SHP77 treated with DMSO at 0.1 percent for 48 hours (cell line): ENCODE data around the gene PERCC1.

Experiments used
- DNase-seq: peaks from one replicate; lab custom pipeline; 2025; lab: John Stamatoyannopoulos, UW

Gene PERCC1

DNA sequence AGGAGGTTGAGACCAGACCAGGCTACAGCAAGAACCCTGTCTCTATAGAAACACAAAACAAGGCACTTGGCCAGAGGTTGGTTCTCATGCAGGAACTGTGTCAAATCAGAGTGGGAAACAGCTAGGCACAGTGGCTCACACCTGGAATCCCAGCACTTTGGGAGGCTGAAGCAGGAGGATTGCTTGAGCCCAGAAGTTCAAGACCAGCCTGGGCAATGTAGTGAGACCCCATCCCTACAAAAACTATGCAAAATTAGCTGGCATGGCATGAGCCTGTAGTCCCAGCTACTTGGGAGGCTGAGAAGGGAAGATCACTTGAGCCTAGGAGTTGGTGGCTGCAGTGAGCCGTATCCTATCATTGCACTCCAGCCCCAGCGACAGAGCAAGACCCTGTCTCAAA is 18.0 kb upstream of the PERCC1 start:
- no peak for DNase-seq

DNA sequence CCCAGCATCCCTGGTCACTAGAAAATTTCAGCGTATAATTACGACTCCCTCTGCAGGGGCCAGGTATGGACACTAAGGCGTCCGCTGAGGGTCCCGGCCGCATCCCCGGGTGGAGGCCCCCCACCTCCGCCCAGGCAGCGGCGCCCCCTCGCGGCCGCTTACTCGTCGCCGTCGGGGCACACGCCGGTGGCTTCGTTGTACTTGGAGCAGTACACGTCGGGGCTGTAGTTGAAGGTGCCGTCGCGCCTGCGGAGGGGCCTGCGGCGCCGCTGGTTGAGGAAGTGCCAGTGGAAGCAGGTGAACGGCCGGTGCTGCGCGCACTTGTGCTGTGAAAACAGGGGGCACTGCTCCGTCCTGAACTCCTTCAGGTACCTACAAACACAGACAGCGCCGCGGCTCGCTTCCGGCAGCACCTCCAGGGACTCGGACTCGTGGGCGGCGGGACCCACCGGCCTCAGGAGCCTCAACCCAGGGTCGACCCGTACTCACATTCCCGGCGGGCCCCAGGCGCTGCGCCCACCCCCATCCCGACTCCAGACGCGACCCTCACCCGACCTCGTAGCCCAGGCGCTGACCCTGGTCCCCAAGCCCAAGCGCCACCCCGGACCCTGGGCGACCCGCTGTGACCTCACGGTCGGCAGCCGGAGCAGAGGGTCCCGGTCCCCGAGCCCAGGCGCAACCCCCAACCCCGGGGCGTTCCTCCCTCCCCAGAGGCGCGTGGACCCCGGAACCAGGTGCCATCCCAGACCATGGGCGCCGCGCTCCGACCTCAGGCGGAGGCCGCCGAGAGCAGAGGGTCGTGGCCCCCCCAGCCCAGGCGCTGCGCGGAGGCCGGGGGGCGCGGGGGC is 17.0 kb upstream of the PERCC1 start:
- DNase-seq, result no peak

DNA sequence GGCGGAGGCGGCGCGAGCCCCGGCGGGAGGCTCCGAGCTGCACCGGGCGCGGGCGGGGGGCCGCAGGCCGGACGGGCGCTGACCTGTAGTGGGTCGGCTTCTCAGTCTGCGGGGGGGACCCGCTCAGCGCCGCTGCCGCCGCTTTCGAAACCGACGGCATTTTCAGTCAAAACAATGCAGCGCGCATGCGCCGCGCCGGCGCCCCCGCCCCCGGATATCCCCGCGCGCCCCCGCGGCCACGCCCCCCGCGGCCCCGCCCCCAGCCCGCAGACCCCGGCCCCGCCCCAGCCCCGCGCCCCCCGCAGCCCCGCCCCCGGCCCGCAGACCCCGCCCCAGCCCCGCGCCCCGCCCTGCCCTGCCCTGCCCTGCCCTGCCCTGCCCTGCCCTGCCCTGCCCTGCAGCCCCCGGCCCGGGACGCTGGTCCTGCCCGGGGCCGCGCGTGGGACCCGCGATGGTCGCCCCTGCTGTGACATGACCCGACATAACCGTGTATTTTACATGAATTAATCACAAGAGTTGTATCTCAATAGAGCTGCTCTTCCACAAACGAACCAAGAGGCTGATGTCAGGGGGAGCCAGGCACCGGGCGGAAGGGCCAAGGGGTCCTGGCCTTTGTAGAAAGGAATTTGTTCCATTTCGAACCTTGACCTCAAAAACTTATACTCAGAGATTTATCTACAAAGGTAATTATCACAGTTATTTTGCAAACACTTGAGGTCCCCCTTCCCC is 16.2 kb upstream of the PERCC1 start, which contains the start of gene UNKL:
Gene UNKL, minus strand, starts transcription at position 173 of the 729 bp plus-strand sequence. Its CDS starts 13 bp downstream, at position 160.
- no peak for DNase-seq

DNA sequence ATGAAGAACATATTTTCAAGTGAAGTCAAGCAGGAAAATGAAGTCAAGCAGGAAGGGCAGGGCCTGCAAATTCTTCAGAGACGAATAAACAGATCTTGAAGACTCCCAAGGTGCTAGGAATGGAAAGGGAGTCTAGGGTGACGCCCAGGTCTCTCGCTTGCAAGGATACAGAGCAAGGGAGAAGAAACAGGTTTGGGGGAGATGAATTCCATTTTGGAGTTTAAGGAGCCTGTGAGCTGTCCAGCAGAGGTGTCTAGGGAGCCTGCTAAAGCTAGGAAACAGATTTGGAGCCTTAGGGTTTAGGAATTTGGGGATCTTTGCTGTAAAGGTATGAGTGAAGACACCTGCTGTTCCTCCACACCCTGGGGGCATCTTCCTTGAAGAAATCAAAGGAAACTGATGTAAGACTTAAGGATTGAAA is 14.3 kb upstream of the PERCC1 start:
- no peak for DNase-seq

DNA sequence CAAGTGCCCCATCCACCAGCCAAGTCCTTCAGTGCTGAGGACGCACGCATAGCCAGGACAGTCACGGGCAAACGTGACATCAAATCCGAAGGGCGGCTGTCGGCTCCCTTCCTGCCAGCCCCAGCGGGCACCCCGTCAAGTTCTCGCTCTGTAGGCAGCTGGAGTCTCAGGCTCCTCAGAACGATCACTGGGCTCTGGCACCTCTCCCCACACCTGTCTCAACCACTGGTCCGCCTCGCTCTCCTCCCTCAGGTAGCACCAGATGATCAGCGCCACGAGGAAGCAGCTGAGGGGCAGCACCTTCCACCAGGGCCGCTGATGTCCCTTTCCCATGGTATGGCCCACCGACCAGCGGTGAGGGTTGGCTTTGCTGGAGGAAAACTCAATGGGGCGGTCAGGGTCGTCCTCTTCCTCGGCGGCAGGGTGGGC is 10.8 kb upstream of the PERCC1 start:
- DNase-seq, result no peak

DNA sequence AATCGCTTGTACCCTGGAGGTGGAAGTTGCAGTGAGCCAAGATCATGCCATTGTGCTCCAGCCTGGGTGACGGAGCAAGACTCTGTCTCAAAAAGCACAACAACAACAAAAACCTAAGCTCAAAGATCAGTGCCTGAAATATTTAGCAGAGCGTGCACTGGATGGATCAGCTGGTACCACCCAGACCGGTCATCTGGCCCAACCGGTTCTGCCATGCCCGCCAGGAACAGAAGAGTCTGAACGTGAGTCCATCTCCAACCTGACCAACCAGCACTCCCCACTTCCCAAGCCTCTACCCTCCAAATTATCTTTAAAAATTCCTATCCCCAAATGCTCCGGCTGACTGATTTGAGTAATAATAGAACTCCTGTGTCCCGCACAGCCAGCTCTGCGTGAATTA is 8.8 kb upstream of the PERCC1 start:
- DNase-seq, result no peak

DNA sequence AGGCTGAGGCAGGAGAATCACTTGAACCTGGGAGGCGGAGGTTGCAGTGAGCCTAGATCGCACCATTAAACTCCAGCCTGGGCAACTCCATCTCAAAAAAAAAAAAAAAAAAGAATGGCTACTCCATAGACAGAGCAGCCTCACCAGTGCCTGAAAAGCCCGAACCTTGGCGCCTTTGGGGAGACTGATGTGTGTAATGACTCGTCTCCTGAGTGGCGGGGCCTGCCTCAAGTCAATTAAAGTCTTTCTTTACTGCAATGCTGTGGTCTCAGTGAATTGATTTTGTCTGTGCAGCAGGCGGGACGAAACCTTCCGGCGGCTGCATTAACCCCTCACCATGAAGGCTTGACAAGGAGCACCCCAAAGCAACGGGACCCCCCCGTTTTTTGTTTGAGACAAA is 6.8 kb upstream of the PERCC1 start:
- no peak for DNase-seq

DNA sequence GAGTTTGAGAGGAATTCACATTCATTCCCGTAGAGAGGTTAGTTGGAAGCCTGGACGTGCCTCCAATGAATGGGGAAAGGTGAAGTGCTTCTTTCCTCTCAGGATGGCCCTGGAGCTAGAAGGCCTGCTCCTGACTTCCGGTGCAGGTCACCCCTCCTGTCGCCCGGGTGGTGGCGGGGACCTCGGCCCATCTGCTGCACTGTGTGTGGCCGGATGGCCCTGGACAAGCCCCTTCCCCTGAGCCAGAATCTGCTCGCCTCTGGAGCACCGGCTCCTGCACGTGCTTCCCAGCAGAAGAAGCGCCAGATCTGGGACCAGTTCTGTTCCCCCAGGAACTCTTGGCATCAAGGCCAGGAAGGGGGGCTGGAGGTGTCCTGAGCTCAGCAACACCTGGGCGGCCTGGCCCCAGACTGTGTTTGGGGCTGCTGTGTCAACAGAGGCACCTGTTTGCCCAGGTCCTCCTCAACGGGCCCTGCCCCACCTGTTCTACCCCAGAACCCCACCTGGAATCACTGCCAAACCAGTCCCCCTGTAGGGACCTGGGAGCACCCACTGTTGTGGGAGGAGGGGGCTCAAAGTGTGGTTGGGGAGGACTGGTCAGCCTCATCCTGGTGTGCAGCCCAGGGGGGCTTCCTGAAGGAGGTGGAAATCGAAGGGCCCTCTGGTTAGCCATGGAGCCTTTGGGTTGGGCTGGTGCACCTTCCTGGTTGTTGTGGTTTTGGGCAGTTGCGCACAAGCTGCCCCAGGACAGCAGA is 5.1 kb upstream of the PERCC1 start:
- no peak for DNase-seq

DNA sequence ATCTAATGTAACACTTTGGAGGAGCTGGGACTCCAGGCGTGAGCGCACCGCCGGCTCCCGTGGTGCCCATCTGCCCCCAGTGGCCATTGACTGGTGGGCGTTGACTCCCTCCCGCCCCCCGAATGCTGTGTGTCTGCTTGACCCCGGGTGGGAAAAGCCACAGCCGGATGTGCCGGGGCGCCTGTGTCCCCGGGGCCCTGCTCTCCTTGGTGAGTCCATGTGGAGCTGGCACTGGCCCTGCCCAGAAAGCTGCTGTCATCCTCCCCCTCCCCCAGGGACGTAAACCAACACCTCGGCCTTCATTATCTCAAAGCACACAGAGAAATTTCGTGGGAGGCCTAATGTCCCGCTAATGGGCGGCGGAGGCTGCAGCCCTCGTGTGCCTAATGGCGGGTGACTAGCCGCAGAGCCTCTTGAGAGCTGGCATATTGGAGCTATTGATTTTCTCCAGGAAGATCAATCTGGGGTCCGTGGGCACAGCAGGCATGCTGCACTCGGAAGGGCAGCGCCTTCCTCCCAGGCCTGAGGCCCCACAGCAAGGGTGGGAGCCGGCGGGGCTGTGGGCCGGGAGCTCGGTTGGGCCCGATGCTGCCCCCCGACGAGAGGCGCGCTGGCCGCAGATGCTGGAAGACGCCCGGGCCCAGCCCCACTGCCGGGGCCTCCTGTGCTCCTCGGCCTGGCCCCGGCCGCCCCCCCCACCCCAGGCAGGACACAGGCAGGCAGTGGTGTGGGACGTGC is 4.0 kb upstream of the PERCC1 start:
- DNase-seq, result no peak

DNA sequence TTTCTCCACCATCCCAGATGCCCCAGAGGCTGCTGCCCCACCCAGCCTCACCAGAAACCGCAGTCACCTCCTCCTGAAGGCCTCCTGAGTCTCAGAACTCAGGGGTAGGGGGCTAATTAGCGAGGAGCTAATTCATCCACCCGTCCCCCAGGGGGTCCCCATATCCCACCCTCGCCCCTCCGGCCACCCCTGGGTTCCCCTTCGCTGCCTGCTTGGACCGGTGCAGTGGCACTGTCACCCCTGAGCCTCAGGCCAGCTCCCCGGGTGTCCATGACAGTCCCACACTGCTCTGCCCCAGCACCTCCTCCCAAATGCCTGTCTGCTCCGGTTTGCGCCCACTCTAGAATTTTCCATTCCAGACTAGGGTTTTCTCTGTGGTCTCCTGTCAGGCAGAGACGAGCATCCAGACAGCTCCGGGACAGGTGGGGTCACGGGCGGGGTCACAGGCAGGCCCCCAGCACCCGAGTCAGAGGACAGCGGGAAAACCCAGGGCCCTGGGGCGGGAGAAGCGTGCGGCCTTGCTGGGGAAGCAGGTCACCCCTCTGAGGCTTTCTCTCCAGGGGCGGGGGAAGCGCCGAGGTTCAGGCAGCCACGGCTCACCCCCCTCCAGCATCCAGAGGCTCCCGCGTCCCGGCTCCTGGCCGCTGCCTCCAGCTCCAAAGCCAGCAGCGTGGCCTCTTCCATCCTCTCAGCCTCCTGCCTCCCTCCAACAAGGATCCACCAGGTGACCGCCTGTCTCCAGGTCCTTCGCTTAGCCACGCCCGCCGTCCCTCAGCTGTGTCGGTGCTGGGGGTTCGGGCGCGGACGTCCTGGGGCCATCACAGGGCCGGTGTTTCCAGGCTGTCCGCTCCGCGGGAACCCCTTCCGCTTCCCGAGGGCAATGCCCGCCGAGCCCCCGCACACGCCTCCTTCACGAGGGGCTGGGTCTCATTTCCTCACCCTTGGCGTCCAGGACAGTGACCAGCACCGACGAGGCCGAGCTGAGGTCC is 3.1 kb upstream of the PERCC1 start:
- no peak for DNase-seq

DNA sequence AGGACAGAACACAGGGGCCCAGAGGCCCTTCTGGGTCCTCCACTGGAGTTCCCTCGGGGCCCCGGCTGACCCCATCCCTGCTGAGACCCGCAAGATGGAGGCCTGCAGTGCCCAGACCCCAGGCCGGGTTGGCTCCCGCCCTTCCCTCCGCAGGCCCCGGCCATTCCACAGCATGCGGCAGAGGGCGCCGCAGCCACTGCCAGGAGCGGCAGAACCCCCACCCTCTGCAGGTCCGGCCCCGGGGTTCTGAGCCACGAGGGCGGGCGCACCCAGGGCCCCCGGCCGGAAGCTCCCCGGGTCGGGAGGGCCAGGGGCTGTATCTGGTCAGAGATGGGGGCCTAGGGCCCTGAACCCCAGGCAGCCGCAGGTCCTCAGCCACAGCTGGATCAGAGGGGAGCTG is 2.4 kb upstream of the PERCC1 start:
- DNase-seq, result no peak

DNA sequence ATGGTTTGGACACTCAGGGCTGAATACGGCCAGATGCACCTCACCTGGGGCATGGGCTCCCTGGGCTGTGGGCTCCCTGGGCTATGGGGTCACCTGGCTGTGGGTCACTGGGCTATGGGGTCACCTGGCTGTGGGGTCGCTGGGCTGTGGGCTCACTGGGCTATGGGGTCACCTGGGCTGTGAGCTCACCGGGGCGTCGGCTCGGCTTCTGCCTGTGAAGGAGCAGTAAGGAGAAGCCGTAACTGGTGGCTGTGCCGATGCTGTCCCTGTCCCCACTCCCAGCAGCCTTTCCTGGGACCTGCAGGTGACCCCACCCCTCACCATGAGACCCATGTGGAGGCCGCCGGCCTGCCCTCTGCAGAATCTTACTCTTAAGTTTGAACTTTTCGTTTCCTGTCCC is 1.9 kb upstream of the PERCC1 start:
- DNase-seq, result no peak

DNA sequence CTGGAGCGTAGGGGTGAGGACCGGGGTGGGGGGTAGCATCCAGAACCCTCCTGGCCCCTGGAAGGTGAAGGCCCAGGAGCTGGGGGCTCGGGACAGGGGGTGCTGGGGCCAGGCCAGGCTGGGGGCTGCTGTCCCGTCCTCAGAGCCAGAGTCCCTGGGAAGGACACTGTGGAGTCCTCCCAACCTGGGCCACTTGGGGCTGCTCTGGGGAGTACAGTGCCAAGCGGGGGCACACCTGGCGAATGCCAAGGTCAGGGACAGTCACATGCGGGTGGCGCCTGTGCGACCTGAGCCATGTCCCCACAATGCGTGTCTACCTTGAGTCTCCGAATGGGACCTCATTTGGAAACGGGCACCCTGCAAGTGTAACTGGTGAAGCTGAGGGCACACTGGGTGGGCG is 1.2 kb upstream of the PERCC1 start:
- no peak for DNase-seq

DNA sequence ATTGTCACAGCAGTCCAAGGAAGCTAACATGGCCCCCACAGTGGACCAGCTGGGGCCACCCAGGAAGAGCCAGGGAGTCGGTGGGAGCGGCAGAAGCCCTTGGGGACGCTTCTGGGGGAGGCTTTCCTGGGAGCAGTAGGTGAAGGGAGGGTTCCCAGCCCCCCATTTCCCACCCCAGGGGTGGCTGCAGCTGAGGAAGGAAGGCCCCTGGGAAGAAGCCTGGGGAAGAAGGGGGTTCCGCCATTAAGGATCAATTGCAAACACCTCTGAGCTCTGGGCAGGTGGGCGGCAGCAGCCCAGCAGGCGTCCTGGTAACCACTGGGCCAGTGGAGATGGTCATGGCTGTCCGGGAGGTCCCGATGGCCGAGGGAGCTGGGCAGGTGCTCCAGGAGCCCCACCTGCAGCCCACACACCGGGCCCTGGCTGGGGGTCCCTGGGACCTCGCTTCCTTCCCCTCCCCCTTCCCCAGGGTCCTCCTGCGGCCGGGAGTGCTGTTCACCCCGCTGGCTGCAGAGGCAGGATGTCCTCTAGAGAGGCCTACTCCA is 592 bp upstream of the PERCC1 start:
- DNase-seq, result no peak

DNA sequence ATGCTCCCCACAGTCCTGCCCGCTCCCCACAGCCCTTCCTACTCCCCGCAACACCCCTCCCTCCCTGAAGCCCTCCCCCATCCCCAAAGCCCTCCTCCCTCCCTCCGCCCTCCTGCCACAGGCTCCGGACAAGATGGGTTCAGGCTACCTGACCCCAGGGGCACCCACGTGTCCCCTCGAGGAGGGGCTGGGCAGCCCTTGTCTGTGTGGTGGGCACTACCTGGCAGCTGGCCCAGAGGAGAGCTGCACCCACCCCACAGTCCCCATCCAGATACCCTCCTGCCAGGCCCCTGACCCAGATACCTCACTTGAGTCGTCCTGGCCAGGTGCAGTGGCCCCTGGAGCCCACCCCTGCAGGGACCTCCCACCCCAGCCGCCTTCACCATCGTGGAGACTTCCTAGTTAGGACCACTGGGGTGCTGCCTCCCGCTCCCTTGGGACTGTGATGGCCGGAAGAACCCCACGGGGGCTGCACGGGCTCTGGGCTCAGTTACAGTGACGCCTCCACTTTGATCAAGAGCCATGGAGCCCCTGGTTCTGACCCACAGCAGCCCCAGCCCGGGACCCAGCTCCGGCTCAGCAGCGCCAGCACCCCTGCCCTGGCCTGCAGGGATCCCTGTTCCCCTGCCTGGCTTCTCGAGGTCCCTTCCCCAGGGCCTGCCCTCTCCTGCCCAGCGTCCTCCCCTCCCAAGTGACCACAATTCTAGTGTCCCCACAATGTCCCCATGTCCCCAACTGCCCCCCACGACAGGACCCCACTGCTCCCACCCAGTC is 806 bp downstream of the PERCC1 start:
- DNase-seq, result no peak

DNA sequence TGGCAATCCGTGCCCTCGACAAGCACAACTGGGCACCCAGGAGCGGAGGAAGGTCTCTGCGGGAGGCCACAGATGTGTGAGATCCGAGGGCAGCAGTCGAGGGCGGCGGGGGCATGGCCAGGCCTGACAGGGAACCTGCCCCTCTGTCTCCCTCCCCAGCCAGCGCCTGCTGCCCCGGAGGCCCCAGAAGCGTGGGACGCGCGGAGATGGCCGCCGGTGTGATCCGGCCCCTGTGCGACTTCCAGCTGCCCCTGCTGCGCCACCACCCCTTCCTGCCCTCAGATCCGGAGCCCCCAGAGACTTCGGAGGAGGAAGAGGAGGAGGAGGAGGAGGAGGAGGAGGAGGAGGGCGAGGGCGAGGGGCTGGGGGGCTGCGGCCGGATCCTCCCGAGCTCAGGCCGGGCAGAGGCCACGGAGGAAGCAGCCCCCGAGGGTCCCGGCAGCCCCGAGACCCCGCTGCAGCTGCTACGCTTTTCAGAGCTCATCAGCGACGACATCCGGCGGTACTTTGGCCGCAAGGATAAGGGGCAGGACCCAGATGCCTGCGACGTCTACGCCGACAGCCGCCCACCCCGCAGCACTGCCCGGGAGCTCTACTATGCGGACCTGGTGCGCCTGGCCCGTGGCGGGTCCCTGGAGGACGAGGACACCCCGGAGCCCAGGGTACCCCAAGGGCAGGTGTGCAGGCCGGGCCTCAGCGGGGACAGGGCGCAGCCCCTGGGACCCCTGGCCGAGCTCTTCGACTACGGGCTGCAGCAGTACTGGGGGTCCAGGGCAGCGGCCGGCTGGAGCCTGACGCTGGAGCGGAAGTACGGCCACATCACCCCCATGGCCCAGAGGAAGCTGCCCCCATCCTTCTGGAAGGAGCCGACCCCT is 1.7 kb downstream of the PERCC1 start:
- DNase-seq, result no peak

DNA sequence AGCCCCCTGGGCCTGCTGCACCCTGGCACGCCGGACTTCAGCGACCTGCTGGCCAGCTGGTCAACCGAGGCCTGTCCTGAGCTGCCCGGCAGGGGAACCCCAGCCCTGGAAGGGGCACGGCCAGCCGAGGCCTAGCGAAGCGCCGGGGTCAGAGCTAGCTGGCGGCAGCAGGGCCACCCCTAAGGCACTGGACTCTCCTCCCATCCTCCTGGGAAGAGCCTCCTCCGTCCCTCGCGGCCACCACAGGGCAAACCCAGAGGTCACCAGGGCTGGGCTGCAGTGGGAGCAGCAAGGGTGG is 2.3 kb downstream of the PERCC1 start:
- DNase-seq, result no peak

DNA sequence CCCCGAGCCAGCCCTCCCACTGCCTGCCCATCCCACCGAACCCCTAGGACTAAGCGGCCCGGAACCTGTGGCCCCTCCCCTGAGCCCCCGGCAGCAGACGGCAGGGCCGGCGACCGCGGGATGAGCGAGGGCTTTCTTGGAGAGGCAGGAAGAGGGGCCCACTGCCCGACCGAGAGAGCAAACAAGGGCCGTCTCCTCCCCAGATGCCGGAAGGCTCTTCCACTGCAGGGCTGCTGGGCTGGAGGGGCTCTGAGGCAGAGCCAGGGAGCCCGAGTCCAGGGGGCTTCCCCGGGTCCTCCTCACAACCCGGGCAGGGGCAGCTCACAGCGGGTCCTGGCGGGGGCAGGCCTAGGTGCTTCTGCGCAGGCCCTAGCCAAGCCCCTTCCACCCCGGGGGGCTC is 2.9 kb downstream of the PERCC1 start:
- DNase-seq, result no peak
